GM20000 (cell line): ENCODE data around the gene YWHAE.
A peak's percentile ranks its signal among the peaks of the same experiment; 100 is the strongest.
"Not testable (repeated sequence)": the region's sequence is repeated elsewhere in the genome, so short reads cannot be mapped to it uniquely, and the experiment has no call there.

Source experiments
- DNase-seq: peaks from one replicate; pipeline ENCODE4 v3.0.0; 2012; ENCODE audit warnings: low spot score
- TF ChIP-seq, protein P1 (sequence below): IDR thresholded peaks from 2 replicates; pipeline ENCODE4 v1.5.1; 2012; ENCODE audit warnings: mild to moderate bottlenecking, control low read depth; ENCODE audit errors: extremely low read depth, missing control alignments

Gene YWHAE

GRCh38 chr17:1386265-1386664 is 13.8 kb downstream of the YWHAE start:
- DNase-seq = no peak
- TF ChIP-seq, protein P1, sequence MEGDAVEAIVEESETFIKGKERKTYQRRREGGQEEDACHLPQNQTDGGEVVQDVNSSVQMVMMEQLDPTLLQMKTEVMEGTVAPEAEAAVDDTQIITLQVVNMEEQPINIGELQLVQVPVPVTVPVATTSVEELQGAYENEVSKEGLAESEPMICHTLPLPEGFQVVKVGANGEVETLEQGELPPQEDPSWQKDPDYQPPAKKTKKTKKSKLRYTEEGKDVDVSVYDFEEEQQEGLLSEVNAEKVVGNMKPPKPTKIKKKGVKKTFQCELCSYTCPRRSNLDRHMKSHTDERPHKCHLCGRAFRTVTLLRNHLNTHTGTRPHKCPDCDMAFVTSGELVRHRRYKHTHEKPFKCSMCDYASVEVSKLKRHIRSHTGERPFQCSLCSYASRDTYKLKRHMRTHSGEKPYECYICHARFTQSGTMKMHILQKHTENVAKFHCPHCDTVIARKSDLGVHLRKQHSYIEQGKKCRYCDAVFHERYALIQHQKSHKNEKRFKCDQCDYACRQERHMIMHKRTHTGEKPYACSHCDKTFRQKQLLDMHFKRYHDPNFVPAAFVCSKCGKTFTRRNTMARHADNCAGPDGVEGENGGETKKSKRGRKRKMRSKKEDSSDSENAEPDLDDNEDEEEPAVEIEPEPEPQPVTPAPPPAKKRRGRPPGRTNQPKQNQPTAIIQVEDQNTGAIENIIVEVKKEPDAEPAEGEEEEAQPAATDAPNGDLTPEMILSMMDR = no peak

DNA sequence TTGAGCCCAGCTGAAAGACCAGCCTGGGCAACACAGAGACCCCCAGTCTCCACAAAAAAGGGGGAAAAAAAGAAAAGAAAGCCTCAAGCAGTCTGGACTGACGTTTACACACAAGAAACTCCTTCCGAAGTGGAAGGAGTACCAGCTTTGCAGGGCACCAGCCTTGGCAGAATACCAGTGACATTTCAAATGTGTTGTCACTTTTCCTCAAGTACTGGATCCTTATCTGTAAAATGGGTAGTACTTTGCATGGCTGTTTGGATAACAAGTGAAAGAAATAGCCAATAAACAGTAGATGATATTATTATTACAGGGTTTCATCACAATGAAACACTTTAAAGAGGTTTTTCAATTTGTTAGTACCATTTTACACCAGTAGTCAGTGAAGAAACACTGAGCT is 14.2 kb downstream of the YWHAE start:
- TF ChIP-seq, protein P1 = no peak
- no peak for DNase-seq

DNA sequence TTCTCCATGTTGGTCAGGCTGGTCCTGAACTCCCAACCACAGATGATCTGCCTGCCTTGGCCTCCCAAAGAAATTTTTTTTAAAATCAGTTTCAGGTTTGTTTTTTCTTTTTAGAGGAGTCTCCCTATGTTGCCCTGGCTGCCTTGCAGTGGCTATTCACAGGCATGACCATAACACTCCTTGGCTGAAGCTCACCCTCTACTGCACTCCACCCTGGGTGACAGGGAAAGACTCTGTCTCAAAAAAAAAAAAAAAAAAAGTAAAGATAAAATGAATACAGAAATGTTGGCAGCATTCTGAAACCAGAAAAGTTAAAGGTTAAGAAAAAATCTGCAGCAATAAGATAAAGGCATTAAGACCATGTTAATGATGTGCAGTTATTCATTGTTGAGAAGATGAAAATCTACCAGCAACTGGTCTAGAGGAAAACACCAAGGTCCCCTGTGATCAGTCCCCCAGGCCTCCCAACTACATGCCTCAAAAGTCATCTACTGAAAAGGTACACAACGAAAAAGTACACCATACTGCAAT is 15.1 kb downstream of the YWHAE start:
- DNase-seq = no peak
- TF ChIP-seq, protein P1 = no peak

- DNase-seq = peak; percentile 51
- TF ChIP-seq, protein P1 = no peak
Measured at GRCh38 chr17:1379930-1380313, 20.1 kb downstream of the YWHAE start.

DNA sequence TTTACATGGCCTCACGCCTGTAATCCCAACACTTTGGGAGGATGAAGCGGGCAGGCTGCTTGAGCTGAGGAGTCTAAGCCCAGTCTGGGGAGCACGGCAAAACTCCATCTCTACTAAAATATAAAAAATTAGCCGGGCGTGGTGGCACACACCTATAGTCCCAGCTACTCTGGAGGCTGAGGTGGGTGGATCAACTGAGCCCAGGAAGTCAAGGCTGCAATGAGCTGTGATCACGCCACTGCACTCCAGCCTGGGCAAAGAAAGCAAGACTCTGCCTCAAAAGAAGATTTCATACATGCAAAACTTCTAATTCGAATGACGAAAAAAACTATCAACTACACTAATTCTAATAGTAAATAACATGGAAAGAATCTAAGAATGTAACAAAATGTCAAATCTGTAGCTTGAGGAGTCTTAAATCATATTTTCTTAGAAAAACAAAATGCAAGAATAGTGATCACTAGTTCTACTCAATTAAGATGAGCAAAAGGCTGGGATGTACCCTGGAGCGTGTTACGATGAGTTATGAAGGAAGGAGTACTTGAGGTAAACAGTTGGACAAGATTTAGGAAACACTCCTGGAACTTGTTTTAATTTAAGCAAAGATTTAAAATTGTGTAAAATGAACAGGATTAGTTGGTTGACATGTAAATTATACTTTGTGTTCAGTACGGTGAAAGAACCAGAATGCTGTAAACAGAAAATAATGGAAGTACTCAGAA is 20.7 kb downstream of the YWHAE start:
- DNase-seq = no peak
- TF ChIP-seq, protein P1 = no peak

DNA sequence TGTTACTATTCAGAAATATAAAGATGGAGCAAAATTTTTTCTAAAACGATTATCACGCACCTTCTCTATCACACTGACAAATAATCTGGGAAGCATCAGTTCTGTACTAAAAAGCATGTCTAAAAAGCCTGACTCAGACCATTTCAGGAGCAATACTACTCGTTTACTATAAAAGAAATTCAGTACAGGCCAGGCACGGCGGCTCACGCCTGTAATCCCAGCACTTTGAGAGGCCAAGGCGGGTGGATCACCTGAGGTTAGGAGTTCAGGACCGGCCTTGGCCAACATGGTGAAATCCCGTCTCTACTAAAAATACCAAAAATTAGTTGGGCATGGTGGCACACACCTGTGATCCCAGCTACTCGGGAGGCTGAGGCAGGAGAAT is 21.6 kb downstream of the YWHAE start:
- DNase-seq = not testable (repeated sequence)

GRCh38 chr17:1377334-1377733 is 22.7 kb downstream of the YWHAE start:
- DNase-seq = no peak
- TF ChIP-seq, protein P1 = no peak

DNA sequence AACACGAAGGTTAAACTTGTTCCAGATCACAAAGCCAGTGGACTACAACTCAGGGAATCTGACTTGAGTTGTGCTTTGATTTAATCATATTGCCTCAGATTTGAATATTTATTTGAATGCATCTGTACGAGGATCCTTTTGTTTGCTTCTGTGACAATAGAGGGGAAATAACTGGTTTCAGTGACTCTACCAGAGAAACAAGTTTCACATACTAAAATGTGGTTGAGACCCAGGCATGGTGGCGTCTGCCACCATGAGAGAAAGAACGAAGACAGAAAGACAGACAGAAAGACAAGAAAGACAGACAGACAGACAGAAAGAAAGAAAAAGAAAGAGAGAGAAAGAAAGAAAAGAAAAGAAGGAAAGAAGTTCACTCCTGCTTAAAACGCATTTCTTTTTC is 24.0 kb downstream of the YWHAE start:
- TF ChIP-seq, protein P1 = no peak
- no peak for DNase-seq
